HuH-7.5 (cell line): ENCODE results near the gene SEC14L2.
A peak's percentile ranks its signal among the peaks of the same experiment; 100 is the strongest.

Source experiments
- DNase-seq: peaks from one replicate; pipeline ENCODE4 v3.0.0; 2011; ENCODE audit warnings: low spot score

Gene SEC14L2

GRCh38 chr22:30405731-30406130, 8.9 kb downstream of the SEC14L2 start:
- no peak for DNase-seq

GRCh38 chr22:30406400-30406799, 9.6 kb downstream of the SEC14L2 start:
- no peak for DNase-seq

- DNase-seq = no peak
Measured at GRCh38 chr22:30408388-30409102, 11.7 kb downstream of the SEC14L2 start.

- DNase-seq = no peak
Measured at GRCh38 chr22:30411780-30412179, 15.0 kb downstream of the SEC14L2 start.

GRCh38 chr22:30413001-30413400, 16.2 kb downstream of the SEC14L2 start:
- DNase-seq = no peak

GRCh38 chr22:30413745-30414524, 17.1 kb downstream of the SEC14L2 start:
- no peak for DNase-seq

GRCh38 chr22:30414525-30415047, 17.8 kb downstream of the SEC14L2 start:
- DNase-seq = no peak

GRCh38 chr22:30416403-30416802, 19.6 kb downstream of the SEC14L2 start:
- DNase-seq = no peak

GRCh38 chr22:30416837-30417236, 20.0 kb downstream of the SEC14L2 start:
- no peak for DNase-seq

- no peak for DNase-seq
Measured at GRCh38 chr22:30420347-30421125, 23.7 kb downstream of the SEC14L2 start.

- DNase-seq = no peak
Measured at GRCh38 chr22:30421695-30422480, 25.1 kb downstream of the SEC14L2 start.

GRCh38 chr22:30422481-30423300, 25.9 kb downstream of the SEC14L2 start:
- DNase-seq = no peak

GRCh38 chr22:30423301-30423958, 26.6 kb downstream of the SEC14L2 start:
- DNase-seq = no peak

- DNase-seq = peak; percentile 91
Measured at GRCh38 chr22:30423959-30424533, 27.2 kb downstream of the SEC14L2 start.

GRCh38 chr22:30424534-30425326, 27.9 kb downstream of the SEC14L2 start:
- no peak for DNase-seq

- DNase-seq = no peak
Measured at GRCh38 chr22:30425327-30425615, 28.5 kb downstream of the SEC14L2 start.

- peak; percentile 54 for DNase-seq
Measured at GRCh38 chr22:30425616-30426387, 29.0 kb downstream of the SEC14L2 start, which contains the start of gene MTFP1. Gene MTFP1 (plus strand): TSS chr22:30425768. CDS start chr22:30425880, 112 bp downstream.
